Gastrocnemius medialis (tissue), 4 donors: ENCODE results near the gene OIP5.

ENCODE experiments used
- CTCF ChIP-seq, 5 experiments: fragments of 450-650 bp in 3 of 5; fragments of 200-600 bp in 2 of 5; sonication (generic) in 2 of 5; IDR thresholded peaks in 4 of 5; conservative IDR thresholded peaks in 1 of 5; 1 replicate in 4 of 5; 2 replicates in 1 of 5; pipeline ENCODE4 v1.5.1; 2016 to 2019; ENCODE audit warnings: antibody characterized with exemption in 5 of 5, mild to moderate bottlenecking in 3 of 5, moderate library complexity in 3 of 5
- POLR2A ChIP-seq, 2 donors: fragments of 450-650 bp; IDR thresholded peaks; one replicate each; pipeline ENCODE4 v1.6.1; 2017; ENCODE audit warnings: antibody characterized with exemption in 2 of 2, mild to moderate bottlenecking in 2 of 2, moderate library complexity in 2 of 2

- TF ChIP-seq CTCF (IDR thresholded peaks at IDR 0.05 in 4 of 5, conservative IDR thresholded peaks at IDR 0.05 in 1 of 5) (no peak), POLR2A (IDR thresholded peaks at IDR 0.05) (no peak)
These were observed 68.5 kb downstream of the OIP5 start for GRCh38 chr15:41263891-41264351.
